HG03565 (cell line): ENCODE data around the gene ACSBG1.

ENCODE experiments used
- ATAC-seq: cut with Tn5 transposase; IDR thresholded peaks from one replicate; pipeline ENCODE4 v1.9.1; 2021; ENCODE audit warnings: mild to moderate bottlenecking, moderate library complexity; ENCODE audit not compliant: unreplicated experiment

The ACSBG1 gene

GRCh38 chr15:78224023-78224411 lies 10.3 kb downstream of the ACSBG1 start:
- ATAC-seq = no peak

- ATAC-seq = no peak
These were observed 10.9 kb downstream of the ACSBG1 start for GRCh38 chr15:78223396-78224022.

GRCh38 chr15:78222745-78223395 lies 11.5 kb downstream of the ACSBG1 start:
- no peak for ATAC-seq

- ATAC-seq = no peak
These were observed 13.7 kb downstream of the ACSBG1 start for GRCh38 chr15:78220713-78221112.

- no peak for ATAC-seq
These were observed 17.9 kb downstream of the ACSBG1 start for GRCh38 chr15:78216276-78217104.

- ATAC-seq = no peak
These were observed 20.4 kb downstream of the ACSBG1 start for GRCh38 chr15:78213956-78214355.

GRCh38 chr15:78213425-78213750 lies 21.0 kb downstream of the ACSBG1 start:
- no peak for ATAC-seq

- ATAC-seq = no peak
These were observed 21.6 kb downstream of the ACSBG1 start for GRCh38 chr15:78212546-78213424.

- no peak for ATAC-seq
These were observed 22.4 kb downstream of the ACSBG1 start for GRCh38 chr15:78212008-78212407.

GRCh38 chr15:78211189-78211921 lies 23.0 kb downstream of the ACSBG1 start:
- ATAC-seq = no peak

- ATAC-seq = no peak
These were observed 24.0 kb downstream of the ACSBG1 start for GRCh38 chr15:78210349-78210717.

GRCh38 chr15:78209646-78210348 lies 24.6 kb downstream of the ACSBG1 start:
- ATAC-seq = no peak

GRCh38 chr15:78208887-78209645 lies 25.3 kb downstream of the ACSBG1 start:
- no peak for ATAC-seq

GRCh38 chr15:78208341-78208844 lies 26.0 kb downstream of the ACSBG1 start:
- ATAC-seq = no peak

- no peak for ATAC-seq
These were observed 26.6 kb downstream of the ACSBG1 start for GRCh38 chr15:78207641-78208340.

GRCh38 chr15:78207110-78207458 lies 27.3 kb downstream of the ACSBG1 start:
- ATAC-seq = no peak

- ATAC-seq = no peak
These were observed 27.8 kb downstream of the ACSBG1 start for GRCh38 chr15:78206326-78207109.

- no peak for ATAC-seq
These were observed 28.5 kb downstream of the ACSBG1 start for GRCh38 chr15:78205856-78206255.
